GM21367 (cell line): ENCODE data around the gene PLA2G4E.

Experiments used
- ATAC-seq: cut with Tn5 transposase; IDR thresholded peaks from one replicate; pipeline ENCODE4 v1.9.1; 2021; ENCODE audit not compliant: unreplicated experiment

Gene PLA2G4E, protein sequence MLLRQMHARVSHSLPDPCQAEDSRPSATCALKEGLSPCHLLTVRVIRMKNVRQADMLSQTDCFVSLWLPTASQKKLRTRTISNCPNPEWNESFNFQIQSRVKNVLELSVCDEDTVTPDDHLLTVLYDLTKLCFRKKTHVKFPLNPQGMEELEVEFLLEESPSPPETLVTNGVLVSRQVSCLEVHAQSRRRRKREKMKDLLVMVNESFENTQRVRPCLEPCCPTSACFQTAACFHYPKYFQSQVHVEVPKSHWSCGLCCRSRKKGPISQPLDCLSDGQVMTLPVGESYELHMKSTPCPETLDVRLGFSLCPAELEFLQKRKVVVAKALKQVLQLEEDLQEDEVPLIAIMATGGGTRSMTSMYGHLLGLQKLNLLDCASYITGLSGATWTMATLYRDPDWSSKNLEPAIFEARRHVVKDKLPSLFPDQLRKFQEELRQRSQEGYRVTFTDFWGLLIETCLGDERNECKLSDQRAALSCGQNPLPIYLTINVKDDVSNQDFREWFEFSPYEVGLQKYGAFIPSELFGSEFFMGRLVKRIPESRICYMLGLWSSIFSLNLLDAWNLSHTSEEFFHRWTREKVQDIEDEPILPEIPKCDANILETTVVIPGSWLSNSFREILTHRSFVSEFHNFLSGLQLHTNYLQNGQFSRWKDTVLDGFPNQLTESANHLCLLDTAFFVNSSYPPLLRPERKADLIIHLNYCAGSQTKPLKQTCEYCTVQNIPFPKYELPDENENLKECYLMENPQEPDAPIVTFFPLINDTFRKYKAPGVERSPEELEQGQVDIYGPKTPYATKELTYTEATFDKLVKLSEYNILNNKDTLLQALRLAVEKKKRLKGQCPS

DNA sequence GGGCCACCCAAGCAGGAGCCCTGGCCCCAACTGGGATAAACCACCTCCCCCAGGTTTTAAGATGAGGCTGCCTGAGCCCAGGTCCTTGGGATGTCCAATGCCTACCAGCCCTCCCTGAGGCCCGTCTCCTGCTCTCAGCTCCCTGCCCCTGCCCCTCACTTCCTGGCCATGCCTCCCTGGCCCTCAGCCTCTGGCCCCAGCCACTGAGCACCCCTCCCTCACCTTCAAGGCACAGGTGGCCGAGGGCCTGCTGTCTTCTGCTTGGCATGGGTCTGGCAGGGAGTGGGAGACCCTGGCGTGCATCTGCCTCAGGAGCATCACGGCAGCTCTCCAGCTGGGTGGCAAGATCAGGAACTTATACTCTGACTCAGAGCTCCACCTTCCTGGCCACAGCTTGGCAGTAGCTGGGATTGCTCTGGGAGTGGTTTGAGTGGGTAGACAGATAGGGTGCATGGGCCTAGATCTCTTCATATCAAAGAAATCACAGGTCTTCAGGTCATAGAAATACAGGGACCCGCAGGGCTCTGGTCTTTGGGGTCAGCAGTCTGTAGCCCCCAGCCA is at the start of gene PLA2G4E:
TSS of gene PLA2G4E (minus strand) at position 330 of the 561 bp plus-strand sequence. CDS start at position 318, 12 bp downstream.
- ATAC-seq: no peak

DNA sequence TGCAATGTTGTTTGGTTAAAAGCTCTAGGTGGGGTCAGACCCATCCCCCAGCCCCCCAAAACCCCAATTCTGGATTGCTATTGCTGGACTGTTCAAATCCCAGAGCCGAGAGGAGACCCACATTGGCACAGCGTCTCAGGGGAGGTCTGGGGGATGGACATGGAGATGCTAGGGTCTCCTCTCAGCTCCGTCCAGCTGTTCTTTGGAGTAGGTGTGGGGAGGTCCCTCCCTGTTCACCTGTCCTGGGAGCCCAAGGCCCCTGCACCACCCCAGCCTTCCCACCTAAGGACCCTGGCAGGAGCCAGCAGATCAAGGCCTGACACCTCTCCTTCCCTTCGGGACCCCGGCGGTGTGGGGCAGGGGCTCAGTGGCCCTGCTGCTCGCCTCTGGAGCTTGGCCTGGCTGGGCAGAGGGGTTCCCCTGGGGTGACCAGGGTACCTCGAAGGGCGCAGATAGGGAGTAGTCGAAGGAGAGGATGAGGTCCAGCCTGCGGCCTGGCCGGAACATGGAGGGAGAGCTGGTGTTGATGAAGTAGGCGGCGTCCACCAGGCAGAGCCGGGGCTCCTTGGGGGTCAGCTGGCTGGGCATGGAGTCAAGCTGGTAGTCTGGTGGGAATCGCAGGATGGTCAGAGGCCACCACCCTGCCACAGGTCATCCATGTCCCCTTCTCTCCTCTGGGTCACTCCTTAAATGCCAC is 49.6 kb upstream of the PLA2G4E start:
- no peak for ATAC-seq

DNA sequence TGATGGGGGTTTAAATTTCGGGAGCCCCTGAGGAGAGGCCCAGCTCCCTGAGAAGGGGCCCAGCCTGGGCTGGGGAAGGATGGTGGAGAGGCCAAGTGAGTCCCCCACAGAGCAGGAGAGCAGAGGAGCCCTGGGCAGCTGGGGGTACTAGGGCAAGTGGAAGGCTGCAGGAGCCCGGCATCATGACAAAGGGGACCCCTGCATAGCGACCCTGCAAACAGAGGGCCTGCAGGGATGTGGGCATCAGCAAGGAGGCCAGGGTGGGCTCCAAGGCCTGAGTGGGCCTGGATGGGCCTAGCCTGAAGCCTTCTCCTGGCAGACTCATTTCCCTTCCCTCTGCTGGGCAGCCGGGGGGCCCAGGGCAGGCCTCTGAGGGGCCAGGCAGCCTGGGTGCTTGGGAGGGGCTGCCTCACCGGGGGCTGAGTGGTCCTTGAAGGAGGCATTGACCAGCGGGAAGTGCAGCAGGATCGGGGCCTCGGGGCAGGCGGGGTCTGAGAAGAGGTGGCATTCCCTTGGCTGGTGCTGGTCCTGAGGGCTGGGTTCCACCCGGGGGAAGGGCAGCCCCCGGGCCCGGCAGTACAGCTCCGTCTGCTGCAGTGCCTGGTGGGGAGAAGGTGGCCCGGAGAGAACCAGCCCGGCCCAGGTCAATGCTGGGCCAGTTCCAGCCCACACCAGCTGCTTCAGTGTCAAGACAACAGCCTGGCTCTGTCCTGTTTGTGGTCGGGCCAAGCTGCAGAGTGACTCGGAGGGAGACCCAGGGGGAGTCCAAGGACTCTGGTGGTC is 48.8 kb upstream of the PLA2G4E start:
- ATAC-seq: no peak

DNA sequence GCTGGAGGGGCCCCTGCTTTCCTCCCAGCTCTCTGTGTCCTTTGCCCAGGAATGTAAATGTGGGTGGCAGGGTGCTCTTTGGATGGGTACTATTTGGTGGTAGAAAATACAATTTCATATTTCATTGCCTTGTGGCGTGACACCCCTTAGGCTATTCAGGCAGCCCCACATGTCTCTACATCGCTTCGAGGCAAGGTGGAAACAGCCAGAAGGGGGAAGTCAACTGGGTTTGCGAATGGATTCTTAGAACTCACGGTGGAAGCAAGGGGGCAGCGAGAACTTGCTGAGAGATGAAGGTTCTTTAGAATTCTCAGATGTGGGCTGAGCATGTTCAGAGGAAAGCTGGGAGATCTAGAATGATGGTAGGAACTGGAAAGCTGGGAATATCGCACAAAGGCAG is 48.2 kb upstream of the PLA2G4E start:
- no peak for ATAC-seq

DNA sequence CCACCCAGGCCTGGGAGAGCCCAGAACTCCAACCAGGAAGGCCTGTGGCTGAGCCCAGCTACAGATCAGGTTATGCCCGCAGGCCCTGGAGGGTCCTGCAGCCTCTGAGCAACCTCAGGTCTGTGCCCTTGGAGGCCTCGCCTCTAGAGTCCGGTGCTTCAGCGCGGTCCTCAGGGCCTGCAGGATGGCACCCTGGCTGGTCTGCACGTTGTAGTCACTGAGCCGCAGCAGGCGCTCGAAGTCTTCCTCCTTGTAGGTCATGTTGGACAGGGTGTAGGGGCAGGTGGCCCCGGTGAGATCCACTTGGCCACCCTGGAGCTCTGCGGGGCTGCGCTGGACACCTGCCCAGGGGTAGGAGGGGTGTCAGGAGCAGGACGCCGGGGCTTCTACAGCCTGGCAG is 47.8 kb upstream of the PLA2G4E start:
- ATAC-seq: no peak

DNA sequence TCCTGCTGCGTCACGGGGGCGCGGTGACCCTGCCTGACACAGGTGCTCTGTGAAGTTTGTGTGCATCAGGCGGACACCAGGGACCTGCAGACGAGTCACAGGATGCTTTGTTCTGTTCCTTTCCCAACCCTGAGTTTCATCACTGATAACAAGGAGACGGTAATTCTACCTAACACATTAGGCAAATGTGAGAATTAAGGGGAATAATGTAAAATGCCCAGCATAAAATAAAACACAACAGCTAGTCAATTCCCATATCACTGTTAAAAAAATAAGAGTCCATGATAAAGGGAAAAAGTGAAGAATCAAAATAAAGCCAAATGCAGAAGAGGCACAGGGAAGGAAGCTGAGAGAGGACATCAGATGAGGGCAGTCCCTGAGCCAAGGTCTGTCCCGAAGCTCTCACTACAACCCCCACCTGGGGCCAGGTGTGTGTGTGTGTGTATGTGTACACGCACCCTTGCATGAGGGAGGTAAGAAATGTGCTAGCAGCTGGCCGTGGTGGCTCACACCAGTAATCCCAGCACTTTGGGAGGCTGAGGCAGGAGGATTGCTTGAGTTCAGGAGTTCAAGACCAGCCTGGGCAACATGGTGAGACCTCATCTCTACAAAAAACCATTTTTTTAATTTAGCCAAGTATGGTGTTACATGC is 46.0 kb upstream of the PLA2G4E start:
- no peak for ATAC-seq

DNA sequence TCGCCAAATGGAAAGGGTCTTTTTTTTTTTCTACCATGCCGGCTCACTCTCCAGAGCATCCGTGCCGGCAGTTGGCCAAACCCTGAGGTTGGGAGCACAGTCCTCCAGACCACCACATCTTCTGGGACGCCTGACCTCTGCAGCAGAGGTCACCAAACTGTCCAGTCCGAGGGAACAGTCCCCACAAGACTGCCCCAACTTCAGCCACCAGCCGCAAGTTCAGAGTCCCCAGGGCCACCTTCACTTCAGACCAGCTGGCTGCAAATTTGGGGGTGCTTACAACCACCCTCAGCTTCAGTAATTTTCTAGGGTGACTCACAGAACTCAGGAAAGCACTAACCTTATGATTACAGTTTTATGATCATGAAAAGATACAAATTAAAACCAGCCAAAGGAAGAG is 44.6 kb upstream of the PLA2G4E start:
- ATAC-seq: no peak

DNA sequence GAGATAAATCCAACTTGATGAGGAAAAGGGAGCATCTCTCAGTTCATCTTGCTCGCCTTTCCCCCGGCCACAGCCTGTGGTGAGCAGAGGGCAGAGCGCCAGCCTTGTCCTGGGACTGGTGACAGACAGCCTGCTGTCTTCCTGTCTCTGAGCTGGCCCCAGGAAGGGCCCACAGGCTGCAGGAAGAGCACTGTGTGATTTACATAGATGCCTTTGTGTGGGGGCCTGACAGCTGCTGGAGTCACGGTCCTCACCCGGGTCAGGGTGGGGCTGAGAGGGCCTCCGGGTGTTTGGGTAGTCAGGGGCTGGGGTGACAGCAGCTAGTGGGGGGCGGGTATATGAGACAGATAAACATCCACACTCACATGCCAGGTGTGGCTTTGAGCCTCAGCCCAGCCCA is 44.2 kb upstream of the PLA2G4E start:
- no peak for ATAC-seq

DNA sequence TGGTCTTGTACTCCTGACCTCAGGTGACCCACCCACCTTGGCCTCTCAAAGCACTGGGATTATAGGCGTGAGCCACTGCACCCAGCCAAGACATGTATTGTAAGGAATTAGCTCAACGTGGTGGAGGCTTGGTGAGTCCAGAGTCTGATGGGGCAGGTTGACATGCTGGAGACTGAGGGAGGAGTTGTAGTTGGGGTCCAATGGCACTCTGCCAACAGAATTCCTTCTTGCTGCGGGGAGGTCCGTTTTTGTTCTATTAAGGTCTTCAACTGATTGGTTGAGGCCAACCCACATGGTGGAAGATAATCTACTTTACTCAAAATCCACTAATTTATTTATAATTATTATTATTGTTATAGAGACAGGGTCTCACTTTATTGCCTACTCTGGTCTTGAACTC is 43.4 kb upstream of the PLA2G4E start:
- no peak for ATAC-seq

DNA sequence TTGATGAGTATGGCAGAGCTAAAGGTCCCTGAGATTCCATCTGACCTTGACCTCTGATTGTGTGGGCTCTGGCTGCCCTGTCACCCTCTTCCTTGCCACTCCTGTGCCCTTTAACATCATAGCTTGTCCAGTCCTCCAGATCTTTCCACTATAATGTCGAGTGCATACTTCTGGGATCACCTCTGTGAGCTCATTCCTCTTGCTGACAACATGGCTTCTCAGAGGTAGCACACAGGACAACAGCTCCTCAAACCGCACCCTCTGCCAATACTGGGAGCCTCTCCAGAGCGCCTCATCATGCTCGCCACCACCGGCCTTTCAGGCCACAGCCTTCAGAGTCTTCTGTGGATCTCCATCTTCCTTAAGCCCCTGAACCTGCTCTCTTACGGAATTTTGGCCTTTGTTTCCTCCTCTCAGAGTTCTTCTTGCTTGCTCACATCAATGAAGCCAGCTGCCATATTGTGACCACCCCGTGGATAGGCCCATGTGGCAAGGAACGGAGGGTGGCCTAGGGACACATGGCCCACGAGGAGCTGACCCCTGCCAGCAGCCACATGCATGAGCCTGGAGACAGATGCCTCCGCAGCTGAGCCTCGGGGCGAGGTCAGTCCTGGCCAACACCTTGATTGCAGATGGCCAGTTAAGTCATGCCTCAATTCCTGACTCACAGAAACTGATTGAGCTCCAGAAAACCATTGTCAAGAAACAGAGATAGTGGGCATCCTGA is 42.4 kb upstream of the PLA2G4E start:
- no peak for ATAC-seq

DNA sequence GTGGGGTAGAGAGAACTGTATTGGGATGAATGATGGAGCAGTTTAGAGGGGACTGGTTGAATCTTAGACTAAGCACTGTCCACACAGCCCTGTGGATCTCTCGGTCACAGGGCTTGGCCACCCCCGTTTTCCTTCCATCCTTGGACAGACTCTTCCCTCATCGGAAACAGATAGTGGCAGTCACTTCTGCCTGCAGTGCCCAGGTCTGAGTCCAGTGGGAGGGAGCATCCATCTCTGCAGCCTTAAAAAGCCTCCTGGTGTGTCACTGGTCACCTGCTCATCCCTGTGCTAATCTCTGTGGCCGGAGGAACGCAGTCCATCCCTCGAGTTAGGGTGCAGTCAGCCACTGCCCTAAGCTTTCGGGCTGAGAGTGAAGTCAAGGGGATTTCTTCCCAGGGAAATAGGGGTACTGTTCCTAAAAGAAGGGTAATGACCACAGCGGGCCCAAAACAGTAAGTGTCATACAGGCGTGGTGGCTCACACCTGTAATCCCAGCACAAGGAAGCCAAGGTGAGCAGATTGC is 41.5 kb upstream of the PLA2G4E start:
- ATAC-seq: no peak

DNA sequence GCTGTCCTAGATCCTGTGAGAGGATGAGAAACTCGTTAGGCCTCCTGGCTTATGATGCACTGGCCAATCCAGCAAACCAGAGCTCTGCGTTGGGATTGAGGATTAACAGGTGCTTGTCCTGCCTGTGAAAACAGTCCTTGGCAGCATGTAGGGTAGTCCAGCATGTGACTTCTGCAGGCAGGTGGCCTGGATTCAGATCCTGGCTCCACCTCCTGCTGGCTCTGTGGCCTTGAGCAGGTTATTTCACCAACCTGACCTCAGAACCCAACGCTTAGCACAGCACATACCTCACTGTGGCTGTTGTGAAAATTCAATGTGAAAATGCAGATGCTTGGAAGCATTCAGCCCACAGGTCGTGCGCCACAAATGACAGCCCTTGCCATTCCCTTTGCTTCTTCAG is 40.0 kb upstream of the PLA2G4E start:
- no peak for ATAC-seq

DNA sequence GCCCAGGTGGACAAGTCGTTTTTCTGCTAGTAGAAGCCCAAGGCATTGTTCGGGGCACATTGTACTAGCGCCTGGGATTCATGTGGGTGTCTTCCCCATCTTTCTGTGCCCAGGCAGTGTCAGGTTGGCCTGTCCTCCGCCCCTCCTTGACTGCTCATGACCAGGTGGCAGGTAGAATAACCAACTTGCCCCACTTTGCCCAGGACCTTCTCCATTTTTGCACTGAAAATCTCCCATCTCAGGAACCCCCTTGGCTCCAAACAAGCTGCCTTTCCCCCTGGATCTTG is 39.6 kb upstream of the PLA2G4E start:
- no peak for ATAC-seq

DNA sequence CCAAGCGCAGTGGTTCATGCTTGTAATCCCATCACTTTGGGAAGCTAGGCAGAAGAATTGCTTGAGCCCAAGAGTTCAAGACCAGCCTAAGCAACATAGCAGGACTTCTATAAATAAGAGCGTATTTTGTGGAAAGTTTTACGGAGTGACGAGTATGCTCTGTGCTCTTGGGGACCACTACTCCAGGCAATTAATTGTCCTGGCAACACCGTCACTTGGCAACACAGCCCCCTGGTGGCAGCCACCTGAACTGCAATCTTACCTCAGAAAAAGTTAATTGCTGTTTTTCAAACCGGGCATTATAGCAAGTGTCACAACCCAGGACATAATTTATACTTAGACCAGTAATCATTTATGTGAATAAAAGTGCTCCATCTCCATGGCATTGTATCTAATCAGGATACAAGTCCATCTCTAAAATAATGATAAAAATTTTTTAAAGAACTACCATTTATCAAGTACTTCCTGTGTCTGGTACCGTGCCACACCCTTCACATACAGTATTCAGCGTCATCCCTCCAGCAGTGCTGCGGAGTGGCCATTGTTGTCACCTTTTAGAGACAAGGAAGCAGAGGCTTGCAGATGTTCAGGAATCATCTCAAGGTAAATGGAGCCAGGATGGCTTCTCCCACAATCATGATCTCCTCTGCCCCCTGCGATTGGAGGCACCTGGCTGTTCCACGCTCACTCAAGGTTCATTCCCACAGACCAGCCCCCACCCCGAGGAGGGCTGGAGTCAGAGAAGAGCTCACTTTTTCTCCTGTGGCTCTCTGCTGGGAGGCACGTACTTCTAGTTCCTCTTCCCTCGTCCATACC is 39.0 kb upstream of the PLA2G4E start:
- no peak for ATAC-seq

DNA sequence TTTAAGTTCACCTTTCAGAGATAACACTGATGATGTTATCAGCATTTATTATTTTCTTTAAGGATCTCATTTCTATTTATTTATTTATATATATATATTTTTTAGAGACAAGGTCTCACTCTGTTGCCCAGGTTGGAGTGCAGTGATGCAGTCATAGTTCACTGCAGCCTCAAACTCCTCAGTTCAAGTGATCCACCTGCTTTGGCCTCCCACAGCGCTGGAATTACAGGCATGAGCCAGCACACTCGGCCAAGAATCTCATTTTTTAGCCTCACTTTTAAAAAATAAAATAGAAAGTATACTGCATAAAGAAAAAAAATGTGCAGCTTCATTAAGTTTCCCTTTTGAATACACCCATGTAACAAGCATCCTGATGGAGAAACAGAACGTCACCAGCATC is 37.9 kb upstream of the PLA2G4E start:
- ATAC-seq: no peak

DNA sequence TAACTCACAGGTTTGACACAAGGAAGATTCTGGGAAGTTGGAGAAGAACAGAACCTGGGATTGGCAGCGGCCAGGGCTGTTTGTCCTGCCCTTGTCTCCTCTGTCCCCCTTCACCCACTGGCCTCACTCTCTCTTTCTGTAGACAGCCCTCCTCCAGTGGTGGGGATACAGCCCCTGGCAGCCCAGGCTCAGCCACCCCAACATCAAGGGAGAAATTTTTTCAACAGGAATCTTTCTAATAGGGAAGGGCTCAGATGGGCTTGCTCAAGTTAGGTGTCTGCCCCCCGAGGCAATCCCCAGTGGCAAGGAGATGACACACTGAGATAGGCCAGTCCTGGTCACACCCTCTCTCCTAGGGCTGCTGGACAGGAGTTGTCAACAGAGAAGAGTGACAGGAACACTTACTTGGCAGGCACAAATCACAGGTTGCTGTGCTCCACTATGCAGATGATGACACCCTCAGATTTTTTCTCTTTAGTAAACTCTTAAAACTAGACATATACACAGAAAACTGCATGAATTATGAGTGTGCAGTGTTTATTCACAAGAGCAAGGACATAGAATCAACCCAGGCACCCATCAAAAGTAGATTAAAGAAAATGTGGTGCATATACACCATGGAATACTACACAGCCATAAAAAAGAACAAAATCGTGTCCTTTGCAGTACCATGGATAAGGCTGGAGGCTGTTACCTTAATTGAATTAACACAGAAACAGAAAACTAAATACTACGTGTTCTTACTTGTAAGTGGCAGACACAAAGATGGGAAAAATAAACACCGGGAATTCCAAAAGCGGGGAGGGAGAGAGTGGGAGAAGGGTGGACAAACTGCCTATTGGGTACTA is 37.2 kb upstream of the PLA2G4E start:
- ATAC-seq: no peak

DNA sequence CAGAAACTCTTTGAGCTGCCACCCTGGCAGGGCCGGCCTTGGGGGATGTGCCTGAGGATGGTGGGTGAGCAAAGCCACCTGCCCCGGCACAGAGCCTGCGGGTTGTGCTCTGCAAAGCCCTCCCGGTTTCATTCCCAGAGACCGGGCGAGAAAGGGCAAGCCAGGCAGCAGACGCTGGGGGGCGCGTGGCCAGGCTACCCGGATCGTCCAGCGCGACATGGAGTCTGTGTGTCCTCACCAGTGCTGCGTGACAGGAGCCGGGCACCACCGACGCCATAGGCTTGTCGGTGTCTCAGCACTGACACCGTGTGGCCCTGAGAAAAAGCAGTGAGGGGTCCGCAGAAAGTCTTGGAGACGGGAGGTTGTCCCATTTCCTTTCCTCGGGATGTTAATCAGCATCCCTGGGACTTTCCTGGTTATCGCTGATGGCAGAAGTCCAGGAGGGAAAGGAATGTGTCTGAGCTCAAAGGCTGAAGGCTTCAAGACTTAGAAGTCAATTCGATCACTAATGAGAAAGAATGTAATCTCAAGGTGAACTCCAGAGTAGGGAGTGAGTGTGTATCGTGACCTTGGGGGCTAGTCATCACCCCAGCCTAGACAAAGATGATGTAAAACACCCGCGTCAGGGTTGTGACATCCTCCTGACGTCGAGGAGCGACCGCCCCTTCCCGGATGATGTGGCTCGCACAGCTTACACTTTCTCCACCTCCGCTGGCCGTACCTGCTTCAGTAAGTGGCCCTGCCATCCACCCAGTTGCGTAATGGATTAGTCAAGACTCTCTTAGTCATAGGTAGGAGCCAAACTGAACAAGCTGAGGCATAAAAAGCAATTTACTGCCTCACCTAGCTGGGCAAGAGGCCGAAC is 36.3 kb upstream of the PLA2G4E start:
- ATAC-seq: no peak
